Stomach (tissue), 9 donors: ENCODE measurements around the gene P2RY12. TPM values are rescaled to one million over a fixed set of nuclear protein-coding genes. Genes with fewer than 3 reads are reported as not detected.

ENCODE experiments used
- DNase-seq, 2 donors: peaks; one replicate each; pipeline versions ENCODE4 v3.0.0 to v3.0.0-alpha.2; 2013 to 2019
- H3K27ac ChIP-seq, 5 donors: fragments of 200-600 bp in 4 of 5; sonication (generic) in 4 of 5; one replicate each; pipeline ENCODE4 v1.5.1; 2013 to 2019; ENCODE audit warnings: mild to moderate bottlenecking in 1 of 5, moderate library complexity in 1 of 5
- H3K27me3 ChIP-seq, 3 donors: fragments of 200-600 bp; sonication (generic); one replicate each; pipeline ENCODE4 v1.5.1; 2017 to 2019; ENCODE audit warnings: mixed run types in 1 of 3
- H3K36me3 ChIP-seq, 4 donors: fragments of 200-600 bp; sonication (generic); 1 replicate in 3 of 4; 2 replicates in 1 of 4; pipeline ENCODE4 v1.5.1; 2016 to 2019
- H3K4me1 ChIP-seq, 4 donors: fragments of 200-600 bp; sonication (generic); one replicate each; pipeline ENCODE4 v1.5.1; 2016 to 2019
- H3K4me3 ChIP-seq, 4 donors: fragments of 200-600 bp; sonication (generic) in 3 of 4; one replicate each; pipeline ENCODE4 v1.5.1; 2016 to 2019; ENCODE audit warnings: mild to moderate bottlenecking in 1 of 4
- H3K9me3 ChIP-seq, 4 donors: fragments of 200-600 bp; sonication (generic); one replicate each; pipeline ENCODE4 v1.5.1; 2016 to 2019
- EP300 ChIP-seq: sonication (generic); formaldehyde crosslinking; IDR thresholded peaks from one replicate; pipeline ENCODE4 v1.6.1; 2017; ENCODE audit warnings: antibody characterized with exemption
- POLR2A ChIP-seq, 4 donors: fragments of 450-650 bp; IDR thresholded peaks; one replicate each; pipeline ENCODE4 v1.6.1; 2016; ENCODE audit warnings: antibody characterized with exemption in 4 of 4, control low read depth in 2 of 4, mild to moderate bottlenecking in 1 of 4, moderate library complexity in 1 of 4
- POLR2AphosphoS5 ChIP-seq, 3 donors: sonication (generic); formaldehyde crosslinking; IDR thresholded peaks; one replicate each; pipeline ENCODE4 v1.6.1; 2016; ENCODE audit warnings: antibody characterized with exemption in 3 of 3
- WGBS, 5 donors: extraction: QIAGEN DNeasy Blood & Tissue Kit in 3 of 5; methylation state at CpG; one replicate each; pipeline versions ENCODE4 v1.1.5 to v1.1.7; 2013 to 2018; 5-methylcytosine and 5-hydroxymethylcytosine counted together
- intact Hi-C: fragments of 100-400 bp; cut with DNase I; formaldehyde crosslinking; loops from one replicate; pipeline ENCODE4 v1.15.1; 2023; ENCODE audit warnings: low total_unique reads
- polyA plus RNA-seq, 3 donors: library from polyadenylated mRNA; stranded (reverse); fragments of 200-250 nt; gene quantifications; one replicate each; pipeline ENCODE4 v1.2.3, GENCODE V29; 2013
- total RNA-seq, 5 donors: library from RNA; depleted of rRNA; stranded (reverse); fragments of >200 nt; gene quantifications; one replicate each; pipeline versions ENCODE4 v1.1.0 to v1.2.3, GENCODE V29; 2014 to 2016
- TF ChIP-seq, protein P1 (sequence below), 7 experiments: fragments of 450-650 bp in 4 of 7; fragments of 200-600 bp in 3 of 7; sonication (generic) in 3 of 7; IDR thresholded peaks; one replicate each; pipeline ENCODE4 v1.5.1; 2016 to 2019; ENCODE audit warnings: antibody characterized with exemption in 7 of 7, control low read depth in 2 of 7, mild to moderate bottlenecking in 1 of 7
- donor health status: healthy with polysubstance abuse.
- donor health status: Bipolar disorder and iron deficiency.
- donor health status: healthy.

Gene P2RY12
- total and polyA plus RNA-seq, 8 donors: 0.40 to 4.8 (median 0.46) TPM; not detected in 3

DNA sequence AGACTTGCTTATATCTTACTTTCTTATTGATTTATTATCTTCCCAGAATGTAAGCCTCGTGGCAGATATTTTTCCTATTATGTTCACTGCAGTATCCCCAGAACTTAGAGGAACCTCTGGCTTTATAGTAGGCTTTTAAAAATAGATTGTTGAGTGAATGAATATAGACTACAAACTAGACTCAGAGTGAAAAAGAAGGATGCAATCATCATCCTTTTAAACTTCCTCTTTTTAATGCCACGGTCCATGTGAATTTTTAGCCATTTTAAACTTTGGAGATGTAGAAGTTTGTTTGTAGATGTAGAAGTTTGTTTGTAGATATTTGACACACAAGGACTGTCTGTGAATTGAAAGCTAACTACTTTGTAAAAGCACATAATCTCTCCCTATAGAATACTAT lies 7.2 kb upstream of the P2RY12 start:
- Histone ChIP-seq H3K36me3 (no peaks in the 10 kb centered on the region), H3K9me3 (no peaks in the 10 kb centered on the region), H3K4me1 (no peaks in the 10 kb centered on the region), H3K27ac (no peak overlapping the region), H3K4me3 (no peak overlapping the region), H3K27me3 (no peaks in the 10 kb centered on the region)
- WGBS, 5 donors: 57 to 74% (median 72%) methylated on average over 2 of the region's 2 CpGs
- DNase-seq: no peak
- intact Hi-C loops: no loop called here
- no peak for TF ChIP-seq EP300
- no peak for TF ChIP-seq POLR2A (IDR thresholded peaks at IDR 0.05)
- TF ChIP-seq, protein P1, sequence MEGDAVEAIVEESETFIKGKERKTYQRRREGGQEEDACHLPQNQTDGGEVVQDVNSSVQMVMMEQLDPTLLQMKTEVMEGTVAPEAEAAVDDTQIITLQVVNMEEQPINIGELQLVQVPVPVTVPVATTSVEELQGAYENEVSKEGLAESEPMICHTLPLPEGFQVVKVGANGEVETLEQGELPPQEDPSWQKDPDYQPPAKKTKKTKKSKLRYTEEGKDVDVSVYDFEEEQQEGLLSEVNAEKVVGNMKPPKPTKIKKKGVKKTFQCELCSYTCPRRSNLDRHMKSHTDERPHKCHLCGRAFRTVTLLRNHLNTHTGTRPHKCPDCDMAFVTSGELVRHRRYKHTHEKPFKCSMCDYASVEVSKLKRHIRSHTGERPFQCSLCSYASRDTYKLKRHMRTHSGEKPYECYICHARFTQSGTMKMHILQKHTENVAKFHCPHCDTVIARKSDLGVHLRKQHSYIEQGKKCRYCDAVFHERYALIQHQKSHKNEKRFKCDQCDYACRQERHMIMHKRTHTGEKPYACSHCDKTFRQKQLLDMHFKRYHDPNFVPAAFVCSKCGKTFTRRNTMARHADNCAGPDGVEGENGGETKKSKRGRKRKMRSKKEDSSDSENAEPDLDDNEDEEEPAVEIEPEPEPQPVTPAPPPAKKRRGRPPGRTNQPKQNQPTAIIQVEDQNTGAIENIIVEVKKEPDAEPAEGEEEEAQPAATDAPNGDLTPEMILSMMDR (IDR thresholded peaks at IDR 0.05): no peak
- TF ChIP-seq POLR2AphosphoS5 (IDR thresholded peaks at IDR 0.05): no peak

GRCh38 chr3:151387842-151388241 lies 3.3 kb upstream of the P2RY12 start:
- Histone ChIP-seq H3K36me3 (no peaks in the 10 kb centered on the region), H3K27ac (peak overlapping the region in 1 of 5 donors; percentile 39), H3K27me3 (no peaks in the 10 kb centered on the region), H3K4me3 (no peak overlapping the region), H3K4me1 (peaks cover 0 to 5% (median 0%) of the 10 kb centered on the region in 4 donors), H3K9me3 (no peaks in the 10 kb centered on the region)
- WGBS, 5 donors: 77 to 92% (median 87%) methylated on average over 9 of the region's 9 CpGs
- DNase-seq: no peak
- intact Hi-C loops: no loop called here
- TF ChIP-seq POLR2A (IDR thresholded peaks at IDR 0.05): no peak
- TF ChIP-seq POLR2AphosphoS5 (IDR thresholded peaks at IDR 0.05): no peak
- TF ChIP-seq EP300: no peak
- TF ChIP-seq, protein P1 (IDR thresholded peaks at IDR 0.05): no peak

- Histone ChIP-seq H3K9me3 (no peaks in the 10 kb centered on the region), H3K27me3 (no peaks in the 10 kb centered on the region), H3K4me1 (peaks cover 0 to 9% (median 0%) of the 10 kb centered on the region in 4 donors), H3K4me3 (no peak overlapping the region), H3K36me3 (no peaks in the 10 kb centered on the region), H3K27ac (peak overlapping the region in 1 of 5 donors; percentile 39)
- 79 to 94% (median 87%) methylated on average over 5 of the region's 5 CpGs for WGBS, 5 donors
- TF ChIP-seq POLR2AphosphoS5 (IDR thresholded peaks at IDR 0.05): no peak
- TF ChIP-seq, protein P1 (IDR thresholded peaks at IDR 0.05): no peak
- TF ChIP-seq EP300: no peak
- TF ChIP-seq POLR2A (IDR thresholded peaks at IDR 0.05): no peak
- intact Hi-C loops: no loop called here
- no peak for DNase-seq
Measured at GRCh38 chr3:151387432-151387831, 2.9 kb upstream of the P2RY12 start.

GRCh38 chr3:151386056-151386455 lies 1.5 kb upstream of the P2RY12 start:
- Histone ChIP-seq H3K27me3 (no peaks in the 10 kb centered on the region), H3K36me3 (no peaks in the 10 kb centered on the region), H3K4me1 (peaks cover 0 to 11% (median 0%) of the 10 kb centered on the region in 4 donors), H3K4me3 (no peak overlapping the region), H3K27ac (no peak overlapping the region), H3K9me3 (no peaks in the 10 kb centered on the region)
- intact Hi-C loops: no loop called here
- 73 to 95% (median 92%) methylated on average over 4 of the region's 4 CpGs for WGBS, 5 donors
- TF ChIP-seq EP300 (no peak), POLR2A (IDR thresholded peaks at IDR 0.05) (no peak), POLR2AphosphoS5 (IDR thresholded peaks at IDR 0.05) (no peak)
- TF ChIP-seq, protein P1 (IDR thresholded peaks at IDR 0.05): no peak
- no peak for DNase-seq
